Measurements from ENCODE around the gene PPP1R15A.
"Not testable (repeated sequence)": the region's sequence is repeated elsewhere in the genome, so short reads cannot be mapped to it uniquely, and the experiment has no call there.

PPP1R15A gene

GRCh38 chr19:48914181-48914580 lies 42.0 kb downstream of the PPP1R15A start:
- DNase-seq (ENCODE audit: low read depth in 2 of 2), result no peak

GRCh38 chr19:48915757-48916156 lies 43.5 kb downstream of the PPP1R15A start:
- DNase-seq (ENCODE audit: low read depth in 2 of 2), result no peak

- DNase-seq (ENCODE audit: low read depth in 2 of 2), result no peak
These were observed 45.9 kb downstream of the PPP1R15A start for GRCh38 chr19:48918071-48918470.

GRCh38 chr19:48918801-48919247 lies 46.6 kb downstream of the PPP1R15A start:
- DNase-seq (ENCODE audit: low read depth in 2 of 2), result no peak

- DNase-seq (ENCODE audit: low read depth in 2 of 2), result not testable (repeated sequence)
These were observed 47.0 kb downstream of the PPP1R15A start for GRCh38 chr19:48919271-48919670.

GRCh38 chr19:48920949-48921348 lies 48.7 kb downstream of the PPP1R15A start:
- DNase-seq (ENCODE audit: low read depth in 2 of 2), result no peak

- no peak for DNase-seq (ENCODE audit: low read depth in 2 of 2)
These were observed 49.7 kb downstream of the PPP1R15A start for GRCh38 chr19:48921721-48922500.

- no peak for DNase-seq (ENCODE audit: low read depth in 2 of 2)
These were observed 50.6 kb downstream of the PPP1R15A start for GRCh38 chr19:48922548-48923490.

GRCh38 chr19:48925240-48925843 lies 53.1 kb downstream of the PPP1R15A start:
- no peak for DNase-seq (ENCODE audit: low read depth in 2 of 2)
